PFSK-1 (cell line): ENCODE results near the gene SEMA3E.

ENCODE experiments used
- FOXP2 ChIP-seq: optimal IDR thresholded peaks from 2 replicates; pipeline ENCODE3; 2011; ENCODE audit warnings: borderline replicate concordance, control low read depth, inconsistent platforms; ENCODE audit not compliant: insufficient read depth; ENCODE audit errors: extremely low read length, extremely low read depth
- POLR2AphosphoS5 ChIP-seq: IDR thresholded peaks from 2 replicates; pipeline ENCODE4 v1.6.1; 2012; ENCODE audit warnings: low read depth, mild to moderate bottlenecking, control low read depth, low read length, moderate library complexity
- SIN3A ChIP-seq: IDR thresholded peaks from 2 replicates; pipeline ENCODE4 v1.6.1; 2012; ENCODE audit warnings: mild to moderate bottlenecking, low read length, moderate library complexity, borderline replicate concordance; ENCODE audit not compliant: insufficient read depth
- TAF1 ChIP-seq: IDR thresholded peaks from 2 replicates; pipeline ENCODE4 v1.6.1; 2012; ENCODE audit warnings: low read length, control low read depth, borderline replicate concordance; ENCODE audit not compliant: insufficient read depth
- TF ChIP-seq, protein P1 (sequence below), 2 experiments: IDR thresholded peaks; 2 replicates each; pipeline versions ENCODE4 v1.6.1 to v1.8.0; 2011 to 2012; ENCODE audit warnings: low read depth in 2 of 2, low read length in 2 of 2, control low read depth in 1 of 2, inconsistent platforms in 1 of 2, mild to moderate bottlenecking in 1 of 2, moderate library complexity in 1 of 2; ENCODE audit not compliant: insufficient read depth in 1 of 2

The SEMA3E gene

DNA sequence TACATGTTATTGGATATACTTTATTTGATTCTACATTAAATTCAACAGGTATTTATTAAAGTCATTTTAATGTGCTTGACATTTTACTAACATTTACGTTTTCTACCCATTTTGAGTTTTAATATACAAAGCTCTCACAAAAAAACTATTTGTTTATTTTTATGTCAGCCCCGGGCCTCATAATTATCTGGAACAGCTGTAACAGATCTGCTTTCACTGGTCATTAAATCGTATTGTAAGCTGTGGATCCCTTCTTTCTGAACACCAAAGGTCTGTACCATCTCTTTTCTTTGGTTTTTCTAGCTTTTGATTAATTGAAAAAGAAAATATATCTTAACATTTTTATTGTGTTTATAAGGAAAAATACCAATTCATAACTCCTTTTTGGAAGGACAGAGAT, 73.5 kb downstream of the SEMA3E start:
- TF ChIP-seq FOXP2 (no peak), POLR2AphosphoS5 (no peak), SIN3A (no peak), TAF1 (no peak)
- TF ChIP-seq, protein P1, sequence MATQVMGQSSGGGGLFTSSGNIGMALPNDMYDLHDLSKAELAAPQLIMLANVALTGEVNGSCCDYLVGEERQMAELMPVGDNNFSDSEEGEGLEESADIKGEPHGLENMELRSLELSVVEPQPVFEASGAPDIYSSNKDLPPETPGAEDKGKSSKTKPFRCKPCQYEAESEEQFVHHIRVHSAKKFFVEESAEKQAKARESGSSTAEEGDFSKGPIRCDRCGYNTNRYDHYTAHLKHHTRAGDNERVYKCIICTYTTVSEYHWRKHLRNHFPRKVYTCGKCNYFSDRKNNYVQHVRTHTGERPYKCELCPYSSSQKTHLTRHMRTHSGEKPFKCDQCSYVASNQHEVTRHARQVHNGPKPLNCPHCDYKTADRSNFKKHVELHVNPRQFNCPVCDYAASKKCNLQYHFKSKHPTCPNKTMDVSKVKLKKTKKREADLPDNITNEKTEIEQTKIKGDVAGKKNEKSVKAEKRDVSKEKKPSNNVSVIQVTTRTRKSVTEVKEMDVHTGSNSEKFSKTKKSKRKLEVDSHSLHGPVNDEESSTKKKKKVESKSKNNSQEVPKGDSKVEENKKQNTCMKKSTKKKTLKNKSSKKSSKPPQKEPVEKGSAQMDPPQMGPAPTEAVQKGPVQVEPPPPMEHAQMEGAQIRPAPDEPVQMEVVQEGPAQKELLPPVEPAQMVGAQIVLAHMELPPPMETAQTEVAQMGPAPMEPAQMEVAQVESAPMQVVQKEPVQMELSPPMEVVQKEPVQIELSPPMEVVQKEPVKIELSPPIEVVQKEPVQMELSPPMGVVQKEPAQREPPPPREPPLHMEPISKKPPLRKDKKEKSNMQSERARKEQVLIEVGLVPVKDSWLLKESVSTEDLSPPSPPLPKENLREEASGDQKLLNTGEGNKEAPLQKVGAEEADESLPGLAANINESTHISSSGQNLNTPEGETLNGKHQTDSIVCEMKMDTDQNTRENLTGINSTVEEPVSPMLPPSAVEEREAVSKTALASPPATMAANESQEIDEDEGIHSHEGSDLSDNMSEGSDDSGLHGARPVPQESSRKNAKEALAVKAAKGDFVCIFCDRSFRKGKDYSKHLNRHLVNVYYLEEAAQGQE (IDR thresholded peaks at IDR 0.05; ENCODE audit: insufficient read depth in 1 of 2, low read depth in 2 of 2, low read length in 2 of 2): no peak

DNA sequence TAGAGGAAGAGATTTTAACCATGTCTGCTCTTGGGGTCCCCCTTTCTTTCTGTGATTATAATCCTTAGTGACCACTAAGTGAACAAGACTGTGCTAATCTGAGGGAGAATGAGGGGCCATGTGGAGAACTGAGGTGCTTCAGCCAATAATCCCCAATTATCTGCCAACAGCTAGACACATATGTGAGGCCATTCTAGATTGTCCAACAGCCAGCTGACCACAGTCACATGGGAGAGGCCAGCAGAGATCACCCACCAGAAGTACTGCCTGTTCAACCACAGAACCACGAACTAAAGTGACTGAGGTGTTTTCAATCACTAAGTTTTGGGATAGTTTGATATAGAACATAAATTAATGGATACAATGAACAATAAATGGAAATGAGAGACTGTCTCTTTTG, 74.3 kb downstream of the SEMA3E start:
- TF ChIP-seq SIN3A: no peak
- no peak for TF ChIP-seq FOXP2
- TF ChIP-seq, protein P1 (IDR thresholded peaks at IDR 0.05; ENCODE audit: insufficient read depth in 1 of 2, low read depth in 2 of 2, low read length in 2 of 2): no peak
- TF ChIP-seq TAF1: no peak
- TF ChIP-seq POLR2AphosphoS5: no peak

DNA sequence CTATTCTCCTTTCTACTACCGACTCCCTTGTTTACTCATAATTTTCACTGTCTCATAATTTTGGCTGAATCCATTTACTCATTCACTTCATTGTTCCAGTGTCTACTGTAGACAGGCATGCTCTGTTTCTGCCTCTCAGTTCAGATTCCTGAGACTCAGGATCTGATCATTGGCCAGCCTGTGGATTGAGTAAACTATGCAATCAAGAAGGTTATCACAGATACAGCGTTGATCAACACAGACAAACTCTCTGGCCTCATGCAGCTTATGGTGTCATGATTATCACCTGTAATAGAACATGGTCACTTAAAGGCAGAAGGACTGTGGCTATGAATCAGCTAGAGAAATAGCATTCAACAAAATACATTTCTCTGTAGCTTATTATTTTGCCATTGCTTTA, 86.0 kb downstream of the SEMA3E start:
- no peak for TF ChIP-seq POLR2AphosphoS5
- TF ChIP-seq SIN3A: no peak
- no peak for TF ChIP-seq TAF1
- no peak for TF ChIP-seq FOXP2
- TF ChIP-seq, protein P1 (IDR thresholded peaks at IDR 0.05; ENCODE audit: insufficient read depth in 1 of 2, low read depth in 2 of 2, low read length in 2 of 2): no peak

DNA sequence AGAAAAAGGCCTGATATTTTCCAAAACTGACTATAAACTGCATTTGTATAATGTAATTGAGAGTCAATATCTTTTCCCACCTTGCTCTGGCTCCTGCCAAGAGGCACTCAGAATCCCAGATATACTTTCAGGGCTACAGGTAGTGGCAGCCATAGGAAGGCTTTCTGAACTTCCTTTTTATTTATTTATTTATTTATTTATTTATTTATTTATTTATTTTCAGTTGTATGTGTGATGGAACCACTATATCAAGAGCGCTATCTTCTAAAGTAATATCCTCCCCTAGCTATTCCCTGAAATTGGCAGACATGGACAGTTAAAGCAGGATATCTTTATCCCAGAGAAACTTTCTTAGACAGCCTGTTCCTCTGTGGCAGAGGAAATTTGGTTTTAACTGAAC, 86.7 kb downstream of the SEMA3E start:
- TF ChIP-seq, protein P1 (IDR thresholded peaks at IDR 0.05; ENCODE audit: insufficient read depth in 1 of 2, low read depth in 2 of 2, low read length in 2 of 2): no peak
- TF ChIP-seq SIN3A: no peak
- TF ChIP-seq FOXP2: no peak
- TF ChIP-seq POLR2AphosphoS5: no peak
- TF ChIP-seq TAF1: no peak

DNA sequence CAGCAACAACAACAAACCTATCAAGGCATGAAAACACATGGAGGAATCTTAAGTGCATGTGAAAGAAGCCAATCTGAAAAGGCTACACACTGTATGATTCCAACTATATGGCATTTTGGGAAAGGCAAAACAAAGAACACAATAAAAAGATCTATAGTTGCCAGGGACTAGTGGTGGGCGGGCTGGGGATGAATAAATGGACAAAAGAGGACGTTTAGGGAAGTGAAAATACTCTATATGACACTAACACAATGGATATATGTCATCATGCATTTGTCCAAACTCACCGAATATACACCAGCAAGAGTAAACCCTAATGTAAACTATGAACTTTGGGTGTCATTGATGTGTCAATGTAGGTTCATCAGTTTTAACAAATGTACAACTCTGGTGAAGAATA, 89.1 kb downstream of the SEMA3E start:
- TF ChIP-seq TAF1 (no peak), FOXP2 (no peak), SIN3A (no peak), POLR2AphosphoS5 (no peak)
- TF ChIP-seq, protein P1 (IDR thresholded peaks at IDR 0.05; ENCODE audit: insufficient read depth in 1 of 2, low read depth in 2 of 2, low read length in 2 of 2): no peak
